MV-4-11 (cell line): ENCODE measurements around the gene KCND3.

Experiments used
- DNase-seq: peaks from one replicate; lab custom pipeline; 2025; lab: John Stamatoyannopoulos, UW

KCND3 gene

DNA sequence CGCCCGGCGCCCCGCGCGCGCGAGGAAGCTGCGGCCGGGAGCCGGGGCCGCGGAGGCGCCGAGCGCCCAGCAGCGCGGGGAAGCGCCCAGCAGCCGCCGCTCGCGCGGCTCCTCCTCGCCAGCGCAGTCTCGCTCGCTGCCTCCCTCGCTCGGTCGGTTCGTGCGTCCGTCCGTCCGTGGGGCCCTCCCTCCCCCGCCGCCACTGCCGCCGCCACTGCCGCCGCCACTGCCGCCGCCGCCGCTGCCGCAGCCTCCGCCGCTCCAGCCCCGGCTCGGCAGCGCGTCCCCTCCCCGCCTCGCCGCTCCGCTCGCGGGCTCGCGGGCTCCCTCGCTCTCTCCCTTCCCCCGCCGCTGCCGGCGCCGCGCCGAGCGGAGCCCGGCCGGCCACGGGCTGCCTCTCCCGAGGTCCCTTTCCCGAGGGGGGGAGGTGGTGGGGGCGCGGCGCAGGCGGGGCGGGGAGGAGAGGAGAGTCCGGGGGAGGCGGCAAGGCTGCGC lies at the start of gene KCND3:
TSS of gene KCND3 (minus strand) at position 138 of the 495 bp plus-strand sequence.
- DNase-seq: no peak

DNA sequence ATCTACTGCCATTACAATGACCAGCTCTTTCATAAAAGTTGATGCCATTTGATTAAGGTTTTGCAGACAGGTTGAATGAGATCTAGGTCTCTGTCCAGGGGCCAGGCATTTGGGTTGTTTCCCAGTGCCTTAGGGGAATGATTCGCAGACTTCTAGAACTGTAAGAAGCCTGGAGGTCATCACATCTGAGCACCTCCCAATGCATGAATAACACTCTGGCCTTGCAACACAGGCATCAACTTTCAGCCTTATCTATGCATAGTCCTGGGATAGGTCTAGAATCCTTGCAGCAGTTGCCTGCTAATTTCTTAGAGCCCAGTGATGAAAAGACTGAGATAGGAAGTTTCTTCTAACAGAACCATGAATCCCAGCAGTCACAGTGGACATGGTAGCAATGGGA lies 44.8 kb upstream of the KCND3 start:
- no peak for DNase-seq

DNA sequence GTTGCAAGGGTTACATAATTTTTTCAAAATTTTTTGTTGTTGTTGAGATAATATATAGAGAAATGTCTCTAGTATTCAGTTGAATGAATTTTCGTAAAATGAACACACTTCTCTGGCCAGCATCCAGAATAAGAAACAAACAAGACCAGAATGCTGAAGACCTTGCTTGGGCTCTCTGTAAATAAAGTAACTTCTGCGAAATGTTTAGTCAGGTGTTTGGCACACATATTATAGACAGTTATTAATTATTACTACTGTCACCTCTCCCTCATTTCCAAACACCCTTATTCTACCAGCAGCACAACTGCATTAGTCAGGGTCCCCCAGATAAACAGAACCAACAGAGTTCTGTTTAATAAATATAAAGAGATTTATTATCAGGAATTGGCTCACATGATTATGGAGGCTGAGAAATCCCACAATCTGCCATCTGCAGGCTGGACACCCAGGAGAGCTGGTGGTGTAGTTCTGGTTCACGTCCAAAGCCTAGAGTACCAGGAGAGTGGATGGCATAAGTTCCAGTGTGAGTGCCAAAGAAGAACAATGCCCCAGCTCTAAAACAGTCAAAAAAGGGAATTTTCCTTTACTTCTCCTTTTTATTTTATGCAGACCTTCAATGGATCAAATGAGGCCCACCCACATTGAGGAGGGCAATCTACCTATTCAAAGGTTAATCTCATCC lies 44.1 kb upstream of the KCND3 start:
- DNase-seq: no peak

DNA sequence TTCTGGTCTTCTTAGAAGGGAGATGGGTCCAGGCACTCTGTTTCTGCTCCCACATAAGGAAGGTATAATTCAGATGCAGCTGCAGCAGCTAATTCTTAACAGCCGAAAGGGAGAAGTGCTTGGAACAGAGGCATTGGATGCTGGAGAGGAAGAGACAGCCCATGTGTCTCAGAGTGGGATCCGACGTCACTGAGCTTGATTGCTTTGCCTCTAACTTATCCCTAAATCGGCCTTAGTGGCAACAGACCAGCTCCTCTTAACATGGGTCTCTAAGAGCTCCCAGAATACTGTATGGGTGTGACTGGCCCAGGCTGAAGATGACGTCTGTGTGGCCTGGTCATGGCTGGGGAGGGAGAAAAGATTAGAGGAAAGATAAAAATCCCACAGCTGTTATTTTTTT lies 40.7 kb upstream of the KCND3 start:
- no peak for DNase-seq

DNA sequence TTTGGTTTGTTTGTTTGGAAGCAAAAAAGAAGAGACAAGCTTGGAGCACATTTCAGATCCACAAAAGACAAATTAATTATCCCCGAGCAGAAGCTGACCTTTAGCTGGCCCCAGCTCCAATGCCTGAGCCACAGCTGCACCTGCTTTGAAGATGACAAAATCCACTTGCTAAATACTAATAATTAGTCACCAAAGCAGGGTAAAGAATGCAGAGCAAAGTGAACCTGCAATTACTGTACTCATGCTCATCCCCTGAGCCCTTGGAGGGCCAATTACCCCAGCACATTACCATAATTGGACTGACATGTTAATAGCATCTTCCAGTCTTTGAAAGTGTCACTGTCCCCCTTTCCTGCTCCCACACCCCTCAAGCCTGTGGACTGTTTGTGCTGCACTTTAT lies 38.2 kb upstream of the KCND3 start:
- DNase-seq: no peak

DNA sequence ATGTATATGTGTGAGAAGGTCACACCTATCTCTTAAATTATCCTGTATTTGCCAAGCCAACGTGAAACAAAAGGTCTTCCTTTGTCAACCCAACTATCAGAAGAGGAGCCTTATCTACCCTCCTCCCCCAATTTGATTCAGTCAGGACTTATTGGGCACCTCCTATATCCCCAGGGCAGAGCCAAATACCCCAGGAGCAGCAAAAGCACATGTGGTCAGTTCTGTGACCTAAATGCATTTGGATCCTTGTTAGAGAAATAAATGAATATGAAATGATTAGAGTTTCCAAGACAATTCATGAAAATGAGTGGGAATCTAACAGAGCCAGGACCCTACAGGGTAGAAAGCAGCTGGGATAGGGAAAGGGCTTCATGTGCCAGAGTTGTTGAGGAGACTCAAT lies 37.0 kb upstream of the KCND3 start:
- no peak for DNase-seq

DNA sequence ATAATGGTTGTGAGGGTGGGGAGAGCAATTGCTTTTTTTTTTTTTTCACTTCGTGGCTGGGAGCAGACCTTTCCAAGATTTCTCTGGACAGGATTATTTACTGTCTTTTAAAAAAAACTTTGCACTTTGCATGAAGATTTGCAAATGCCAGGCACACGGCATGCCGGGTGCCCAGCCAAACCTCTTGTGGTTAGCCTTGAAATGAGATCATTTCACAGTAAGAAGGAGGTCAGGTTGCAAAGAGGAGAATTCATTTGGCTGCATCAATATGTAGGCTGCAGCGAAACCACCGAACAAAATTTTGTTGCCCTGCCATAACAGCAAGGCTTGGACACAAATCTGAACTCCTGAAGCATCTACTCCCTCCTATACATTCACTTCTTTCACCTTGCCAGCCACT lies 36.5 kb upstream of the KCND3 start:
- no peak for DNase-seq

DNA sequence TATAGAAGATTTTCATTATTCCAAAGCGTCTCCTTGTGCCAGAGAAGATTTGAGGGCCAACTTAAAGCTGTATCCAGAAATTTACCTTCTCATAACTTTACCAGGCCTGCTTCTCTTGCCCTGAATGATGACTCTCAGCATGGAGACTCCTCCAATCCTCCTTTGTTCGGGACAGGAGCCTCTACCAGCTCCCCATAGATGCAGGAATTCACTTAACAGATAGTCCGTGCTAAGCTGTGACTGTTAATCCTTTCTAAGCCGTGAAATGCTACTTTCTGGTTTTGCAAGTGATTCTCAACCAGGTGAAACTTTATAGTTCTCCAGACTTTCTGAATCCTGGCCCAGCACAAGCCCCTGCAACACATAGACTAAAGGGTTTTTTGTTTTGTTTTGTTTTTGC lies 31.8 kb upstream of the KCND3 start:
- DNase-seq: no peak

DNA sequence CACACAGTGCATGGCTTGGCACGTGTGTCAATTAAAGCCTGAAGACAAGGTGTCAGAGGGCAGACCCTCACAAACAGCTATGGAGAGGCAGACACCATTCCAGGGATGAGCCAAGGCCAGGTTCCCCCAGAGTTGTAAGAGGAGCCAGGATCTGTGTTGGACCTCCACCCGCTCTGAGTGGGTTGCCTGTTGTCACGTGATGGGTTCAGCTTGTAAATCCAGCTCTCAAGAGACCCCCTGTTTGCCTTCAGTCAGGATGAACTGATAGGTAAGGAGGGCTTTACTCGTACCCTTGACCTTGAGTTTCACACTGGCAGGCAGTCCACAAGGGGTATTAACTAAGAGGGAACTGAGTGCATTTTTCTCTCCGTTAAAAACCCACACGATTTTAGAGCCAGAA lies 27.7 kb upstream of the KCND3 start:
- no peak for DNase-seq

DNA sequence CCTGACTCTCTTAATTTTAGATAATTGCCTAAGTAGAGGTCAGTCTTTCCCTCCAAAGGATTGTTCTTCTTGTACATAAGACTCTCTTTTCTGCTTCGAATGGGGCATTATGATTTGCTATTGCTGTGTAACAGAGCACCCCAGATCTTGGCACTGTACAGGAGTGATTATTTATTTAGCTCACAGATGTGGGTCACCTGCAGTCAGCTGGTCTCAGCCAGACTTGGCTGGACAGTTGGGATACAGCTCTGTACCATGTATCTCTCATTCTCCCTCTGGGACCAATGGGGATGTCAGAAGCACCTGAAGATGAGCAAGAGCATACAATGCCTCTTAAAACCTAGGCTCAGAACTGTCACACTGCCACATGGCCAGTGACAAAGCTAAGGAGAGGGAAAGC lies 23.4 kb upstream of the KCND3 start:
- DNase-seq: no peak

DNA sequence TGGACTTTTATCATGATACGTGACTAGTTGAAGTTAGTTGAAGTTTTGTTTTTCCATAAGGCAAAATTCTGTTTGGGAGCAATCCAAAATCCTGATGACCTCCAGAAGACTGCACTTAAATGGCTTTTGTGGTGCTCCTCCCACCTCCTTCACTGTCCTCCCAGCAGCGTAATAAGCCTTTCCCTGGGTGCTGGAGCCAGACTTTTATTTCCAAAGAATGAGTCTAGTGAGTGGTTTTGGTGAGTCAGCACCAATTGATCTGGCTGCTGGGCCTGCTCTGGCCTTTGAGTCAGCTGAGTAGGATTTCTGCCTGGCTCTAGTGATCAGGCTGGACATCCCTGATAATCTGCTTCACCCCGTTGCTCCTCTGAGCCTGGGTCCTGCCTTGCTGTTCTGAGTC lies 21.7 kb upstream of the KCND3 start:
- DNase-seq: peak; percentile 13

DNA sequence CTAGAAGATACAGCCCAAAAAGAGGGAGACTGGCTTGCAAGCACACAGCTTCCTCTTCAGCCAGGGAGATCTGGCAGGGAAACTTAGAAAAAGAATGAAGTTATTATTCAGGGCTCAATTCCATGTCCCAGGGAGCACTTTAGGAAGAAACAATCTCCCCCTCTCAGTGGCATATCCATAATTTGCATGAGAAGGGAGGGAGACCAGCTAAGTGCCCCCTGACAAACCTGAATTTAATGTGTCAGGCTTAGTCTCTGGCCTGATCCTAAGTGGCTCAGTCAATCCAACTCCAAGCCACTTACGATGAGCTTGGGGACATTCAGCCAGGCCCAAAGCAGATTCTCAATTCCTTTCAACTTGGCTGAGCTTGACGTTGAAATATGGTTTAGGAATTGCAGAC lies 17.7 kb upstream of the KCND3 start:
- no peak for DNase-seq

DNA sequence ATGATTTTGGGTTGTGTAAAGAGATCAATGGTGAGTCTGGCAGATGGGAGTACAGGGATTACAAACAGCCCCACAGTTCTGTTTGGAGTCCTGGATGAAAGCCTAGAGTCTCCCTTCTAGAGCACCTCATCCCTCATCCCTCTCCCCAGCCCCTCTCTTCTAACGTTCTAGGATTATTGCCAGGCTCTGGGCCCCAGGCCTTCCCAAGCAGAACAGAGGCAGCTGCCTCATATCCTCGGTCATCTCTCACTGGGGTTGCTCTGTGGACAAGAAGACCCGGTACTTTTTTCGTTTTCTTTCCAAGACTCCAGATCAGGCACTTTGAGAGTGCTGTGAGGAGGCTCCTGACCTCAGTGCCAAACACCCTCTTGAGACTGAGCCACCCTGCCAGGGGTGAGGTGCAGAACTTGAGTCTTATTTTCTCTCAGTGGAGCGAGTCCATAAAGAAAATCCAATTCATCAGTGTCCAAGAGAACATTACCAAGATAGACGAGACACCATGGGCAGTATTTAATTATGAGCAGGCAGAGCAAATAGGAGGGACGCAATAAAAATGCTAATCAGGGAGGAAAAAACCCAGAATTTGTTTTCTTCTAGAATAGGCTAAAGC lies 17.1 kb upstream of the KCND3 start:
- no peak for DNase-seq

DNA sequence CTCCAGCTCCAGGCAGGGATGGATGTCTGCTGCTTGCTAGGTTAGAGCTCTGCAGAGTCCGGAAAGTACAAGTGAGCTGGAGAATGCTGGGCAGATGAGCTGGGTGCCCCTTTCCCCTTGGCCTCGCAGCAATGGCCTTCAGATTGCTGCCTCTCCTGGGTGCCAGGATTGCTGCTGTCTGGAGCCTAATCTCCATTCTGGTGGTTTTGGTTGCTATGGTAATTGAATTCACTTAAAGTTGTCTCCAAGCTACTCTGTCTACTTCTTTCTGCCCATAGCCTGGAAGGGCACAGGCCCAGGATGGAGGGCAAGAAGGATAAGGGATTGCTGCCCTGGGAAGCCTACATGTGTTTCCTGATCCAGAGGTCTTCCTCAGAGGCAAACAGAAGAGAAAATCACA lies 14.6 kb upstream of the KCND3 start:
- no peak for DNase-seq

DNA sequence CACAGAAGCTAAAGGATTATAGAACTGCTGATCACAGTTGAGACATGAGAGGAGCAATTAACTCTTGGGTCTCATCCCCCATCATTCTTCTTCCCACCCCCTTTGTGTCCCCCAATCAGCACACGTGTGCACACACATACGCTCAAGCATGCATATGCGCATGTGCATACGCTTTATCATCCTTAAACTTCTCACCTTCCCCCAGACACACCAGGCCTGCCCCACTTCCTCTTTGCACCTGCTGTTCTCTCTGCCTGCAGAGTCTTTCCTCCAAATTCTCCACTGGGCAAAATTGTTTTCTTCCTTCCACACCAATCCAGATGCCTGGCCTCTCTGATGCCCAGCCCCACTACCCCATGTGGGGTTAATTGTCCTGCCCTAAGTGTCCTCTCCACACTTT lies 13.0 kb upstream of the KCND3 start:
- DNase-seq: no peak

DNA sequence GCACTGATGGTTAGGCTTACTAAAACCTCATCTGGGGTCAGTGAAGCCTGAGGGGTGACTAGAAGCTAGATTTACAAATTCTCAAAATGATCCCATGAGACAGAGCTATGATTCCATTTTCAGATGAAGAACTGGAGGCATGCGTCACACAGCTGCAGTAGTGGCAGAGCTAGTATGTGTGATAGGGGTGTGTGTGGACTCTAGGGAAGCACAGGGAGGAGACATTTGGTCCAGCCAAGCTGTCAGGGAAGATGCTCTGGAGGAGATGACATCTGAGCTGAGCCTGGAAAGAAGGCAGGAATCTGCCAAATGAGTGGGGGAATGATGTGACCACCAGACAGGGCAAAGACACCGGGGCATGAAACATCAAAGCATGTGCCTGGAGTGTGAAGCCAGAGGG lies 12.0 kb upstream of the KCND3 start:
- DNase-seq: no peak

DNA sequence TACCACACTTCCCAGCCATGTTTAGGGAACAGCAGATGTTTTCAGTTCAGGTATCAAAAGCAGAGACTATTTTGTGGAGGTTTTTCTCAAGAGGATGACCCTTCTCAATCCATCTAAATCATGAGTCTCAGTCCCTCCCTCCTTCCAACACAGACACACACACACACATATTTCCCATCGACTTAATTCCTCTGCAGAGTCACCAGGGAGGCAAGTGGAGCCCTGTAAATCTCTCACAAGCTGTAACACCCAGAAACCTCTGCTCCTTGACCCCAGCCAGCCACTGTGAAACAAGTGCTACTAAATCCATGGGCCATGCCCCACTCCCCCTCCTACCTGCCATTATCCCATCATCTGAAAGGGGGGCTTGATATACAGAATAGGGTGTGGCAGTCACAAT lies 10.6 kb upstream of the KCND3 start:
- peak; percentile 21 for DNase-seq

DNA sequence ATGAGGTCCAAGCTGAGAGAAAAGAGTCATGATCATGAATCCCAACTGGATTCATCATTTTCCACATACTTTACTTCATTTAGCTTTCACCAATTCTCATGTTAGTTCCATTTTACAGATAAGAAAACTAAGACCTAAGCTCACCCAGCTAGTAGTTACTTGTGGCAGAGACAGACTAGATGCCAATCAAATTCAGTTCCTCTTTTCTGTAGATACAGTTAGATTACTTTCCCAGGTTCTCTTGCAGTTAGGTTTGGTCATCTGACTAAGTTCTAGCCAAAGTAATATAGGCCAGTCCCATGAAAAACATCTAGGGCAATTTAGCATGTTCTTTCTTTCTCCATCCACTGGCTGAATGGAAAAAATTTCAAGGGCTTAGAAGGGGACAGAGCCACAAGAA lies 8.9 kb upstream of the KCND3 start:
- peak; percentile 67 for DNase-seq

DNA sequence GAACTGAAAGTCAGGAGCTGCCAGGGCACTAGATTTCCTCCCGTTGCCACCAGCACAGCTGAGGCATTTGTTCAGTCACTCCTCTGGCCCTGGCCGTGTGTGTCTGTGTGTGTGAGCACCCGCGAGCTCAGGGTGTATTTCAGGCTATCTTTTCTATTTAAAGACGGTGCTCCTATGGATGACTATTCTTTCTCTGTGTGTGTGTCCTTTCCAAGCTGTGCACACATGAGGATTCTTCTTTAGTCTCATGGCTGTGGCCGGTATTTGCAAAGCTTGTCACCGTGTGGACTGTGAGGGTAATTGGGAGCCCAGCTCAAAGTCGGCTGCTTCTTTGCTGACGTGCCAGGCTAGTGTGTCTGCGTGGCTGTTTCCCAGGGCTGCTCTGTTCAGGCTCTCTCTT lies 3.0 kb upstream of the KCND3 start:
- peak; percentile 74 for DNase-seq

DNA sequence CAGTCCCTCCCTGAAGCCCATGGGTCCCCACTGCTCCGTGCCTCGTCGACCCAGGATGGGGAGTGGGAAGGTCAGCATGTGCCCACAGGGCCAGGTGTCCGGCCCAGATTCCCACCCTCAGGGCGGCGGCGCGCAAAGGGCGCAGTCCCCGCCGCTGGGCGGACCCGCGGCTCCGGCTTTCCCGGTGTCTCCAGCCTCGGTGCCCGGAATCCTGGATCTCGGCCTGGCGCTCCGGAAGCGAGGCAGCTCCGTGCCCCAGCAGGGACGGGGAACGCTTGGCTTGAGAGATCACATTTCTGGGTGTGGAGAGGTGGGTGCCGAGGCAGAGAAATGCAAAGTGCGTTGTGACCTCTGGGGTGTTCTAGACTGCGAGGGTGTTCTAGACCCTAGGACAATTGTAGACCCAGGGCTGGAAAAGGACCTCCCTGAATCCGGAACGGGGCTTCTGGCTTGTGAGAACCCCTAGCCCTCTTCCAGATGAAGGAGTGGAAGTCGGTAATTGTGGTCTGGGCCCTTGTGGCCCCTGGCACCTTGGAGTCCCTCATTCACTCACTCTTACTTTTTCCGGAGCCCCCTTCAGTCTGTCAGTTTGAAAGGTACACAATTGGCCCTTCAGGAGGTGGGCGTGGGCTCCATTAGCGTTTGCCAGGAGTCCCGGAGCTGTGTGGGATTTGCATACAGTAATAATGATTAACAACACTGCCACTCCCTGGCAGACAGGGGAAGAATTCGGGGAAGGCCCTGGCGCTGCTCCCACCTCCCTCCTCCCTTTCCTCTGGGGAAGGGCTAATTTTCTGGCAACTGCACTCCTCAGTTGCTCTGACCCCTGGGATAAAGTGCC lies 1.6 kb upstream of the KCND3 start:
- DNase-seq: peak; percentile 5

DNA sequence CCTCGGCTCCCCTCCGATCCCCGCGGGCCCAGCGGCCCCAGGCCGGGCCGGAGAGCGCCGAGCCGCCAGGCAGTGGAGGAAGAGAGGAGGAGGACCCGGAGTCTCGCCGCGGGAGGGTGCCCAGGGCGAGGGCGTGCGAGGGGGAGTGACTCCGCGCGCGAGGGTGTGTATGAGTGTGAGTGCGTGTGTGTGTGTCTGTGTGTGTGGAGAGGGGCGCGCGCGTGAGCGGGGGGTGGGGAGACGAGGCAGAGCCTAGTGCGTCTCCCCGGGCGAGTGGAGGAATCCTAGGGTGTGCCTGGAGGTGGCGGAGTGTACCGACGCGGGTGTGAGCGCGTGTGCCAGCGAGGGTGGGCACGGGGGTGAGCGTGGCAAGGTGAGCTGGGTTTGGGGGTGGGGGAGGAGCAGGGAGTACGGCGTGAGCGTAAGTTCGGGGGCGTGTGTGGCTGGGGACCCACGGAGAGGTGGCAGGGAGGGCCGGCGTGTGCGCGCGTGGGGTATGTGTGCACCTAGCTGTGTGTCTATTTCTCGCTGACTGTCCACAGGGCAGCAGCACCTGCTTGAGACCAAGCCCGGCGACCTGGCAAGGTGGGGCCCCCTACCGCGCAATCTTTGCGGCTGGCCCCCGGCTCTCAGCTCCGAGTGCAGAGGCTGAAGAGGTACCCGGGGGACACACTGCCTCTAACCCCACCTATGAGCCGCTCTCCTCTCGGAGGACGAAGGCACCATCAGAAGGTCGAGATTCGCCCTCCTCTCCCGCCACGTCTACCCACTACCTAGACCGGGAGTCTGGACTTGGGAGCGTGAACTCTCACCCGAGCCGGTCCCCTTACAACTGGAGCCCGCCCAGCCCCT lies 784 bp upstream of the KCND3 start:
- DNase-seq: no peak
